DND-41 (cell line): Measurements from ENCODE around the gene OR2A5.

Experiments
- CTCF ChIP-seq: IDR thresholded peaks from 2 replicates; pipeline ENCODE4 v1.5.1; 2012; ENCODE audit warnings: borderline replicate concordance, low read length, moderate library complexity, mild to moderate bottlenecking; ENCODE audit not compliant: poor library complexity, severe bottlenecking; ENCODE audit errors: extremely low read depth
- EZH2 ChIP-seq: IDR thresholded peaks from 3 replicates; pipeline ENCODE4 v1.6.1; 2012; ENCODE audit warnings: borderline replicate concordance, low read depth, mild to moderate bottlenecking, moderate library complexity, low read length, inconsistent platforms; ENCODE audit not compliant: severe bottlenecking

- TF ChIP-seq CTCF (no peak), EZH2 (no peak)
These were observed at the start of gene OR2A5 for GRCh38 chr7:144048648-144049047.
